HL-60 (cell line): ENCODE results near the gene USP24.

ENCODE experiments used
- CTCF ChIP-seq: IDR thresholded peaks from one replicate; pipeline ENCODE4 v1.5.1; 2011; ENCODE audit warnings: low read length, control low read depth, inconsistent platforms; ENCODE audit not compliant: insufficient read depth
- GABPA ChIP-seq: IDR thresholded peaks from 2 replicates; pipeline ENCODE4 v1.6.1; 2012; ENCODE audit warnings: low read depth
- POLR2AphosphoS5 ChIP-seq: IDR thresholded peaks from 2 replicates; pipeline ENCODE4 v1.6.1; 2012; ENCODE audit warnings: low read depth
- REST ChIP-seq: IDR thresholded peaks from 2 replicates; pipeline ENCODE4 v1.6.1; 2012; ENCODE audit warnings: low read depth; ENCODE audit not compliant: insufficient replicate concordance

GRCh38 chr1:55250399-55251075 is 35.4 kb upstream of the USP24 start:
- TF ChIP-seq CTCF = no peak
- TF ChIP-seq GABPA = no peak
- no peak for TF ChIP-seq REST
- TF ChIP-seq POLR2AphosphoS5 = no peak
